H1 (cell line): Measurements from ENCODE around the gene MCF2L. TPM values are rescaled to one million over a fixed set of nuclear protein-coding genes. Genes with fewer than 3 reads are reported as not detected.

Source experiments
- CHD7 ChIP-seq: fragments of 300-600 bp; sonication (generic); IDR thresholded peaks from 2 replicates; pipeline ENCODE4 v1.7.1; 2012; ENCODE audit warnings: low read length, moderate library complexity, mild to moderate bottlenecking, inconsistent platforms; ENCODE audit not compliant: insufficient replicate concordance
- GTF2F1 ChIP-seq: IDR thresholded peaks from 2 replicates; pipeline ENCODE4 v1.6.1; 2012; ENCODE audit warnings: low read depth, low read length, improper control_type of control experiment, borderline replicate concordance
- polyA plus RNA-seq, 7 experiments: library from polyadenylated mRNA; depleted of rRNA in 3 of 7; stranded (reverse) in 5 of 7; unstranded in 2 of 7; fragments of >200 nt in 5 of 7; fragments of 200-250 nt in 2 of 7; gene quantifications; 1 replicate in 5 of 7; 2 replicates in 1 of 7; 4 replicates in 1 of 7; pipeline versions ENCODE4 v1.2.1 to v1.2.3, GENCODE V29; 2011 to 2013; ENCODE audit warnings: missing spikeins in 2 of 7, mixed read lengths in 2 of 7
- total RNA-seq: library from RNA; stranded (reverse); fragmentation: NEBNext Ultra II Directional; extraction: Animal tissue kit (Norgen Biotek cat#: 25700); gene quantifications from 2 replicates; pipeline ENCODE4 v1.2.1, GENCODE V29; 2021

The MCF2L gene
- total and polyA plus RNA-seq, 2 of the 8 experiments (the other 6 are each of a cell fraction or from before 2014, with no cell fraction given) = 10.1 to 24.4 TPM

- no peak for TF ChIP-seq CHD7
- no peak for TF ChIP-seq GTF2F1
Observed at GRCh38 chr13:113051641-113052040, 82.6 kb downstream of the MCF2L start (continued).
